Stimulated activated CD4-positive, alpha-beta T cell treated with anti-CD3 and anti-CD28 coated beads, Interleukin-15, amount 100 ng/mL, for 24 hours (primary cell): ENCODE data around the gene AP3M1.
A peak's percentile ranks its signal among the peaks of the same experiment; 100 is the strongest.

ENCODE experiments used
- DNase-seq: peaks from one replicate; pipeline ENCODE4 v3.0.0-alpha.2; 2020

The AP3M1 gene

GRCh38 chr10:74110120-74110519 lies 40.5 kb downstream of the AP3M1 start:
- no peak for DNase-seq

DNA sequence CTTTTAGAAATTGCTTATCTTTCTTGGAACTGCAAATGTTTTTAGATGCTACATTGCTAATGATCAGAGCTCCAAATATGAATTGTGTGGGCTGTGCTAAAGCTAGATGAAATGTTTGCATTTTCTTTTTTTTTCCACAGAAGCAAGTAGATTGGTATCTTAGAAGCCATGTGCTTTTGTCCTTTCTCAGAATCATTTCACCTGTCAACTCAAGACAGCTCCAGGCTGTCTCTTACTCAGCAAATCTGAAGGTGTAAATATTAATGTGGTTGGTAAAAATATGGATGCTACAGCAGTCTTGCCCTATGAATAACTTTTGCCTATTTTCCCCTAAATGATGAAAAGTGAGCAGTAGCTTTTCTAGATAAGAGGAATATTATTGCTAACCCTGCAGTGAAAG lies 41.2 kb downstream of the AP3M1 start:
- no peak for DNase-seq

- no peak for DNase-seq
Measured at GRCh38 chr10:74107391-74107790, 43.2 kb downstream of the AP3M1 start.

GRCh38 chr10:74104996-74105395 lies 45.6 kb downstream of the AP3M1 start:
- DNase-seq = no peak

GRCh38 chr10:74104480-74104879 lies 46.1 kb downstream of the AP3M1 start:
- no peak for DNase-seq

GRCh38 chr10:74103560-74104258 lies 46.9 kb downstream of the AP3M1 start:
- DNase-seq = no peak

- DNase-seq = no peak
Measured at GRCh38 chr10:74099836-74100235, 50.8 kb downstream of the AP3M1 start.

GRCh38 chr10:74099420-74099819 lies 51.2 kb downstream of the AP3M1 start:
- no peak for DNase-seq

GRCh38 chr10:74097776-74098175 lies 52.9 kb downstream of the AP3M1 start:
- no peak for DNase-seq

DNA sequence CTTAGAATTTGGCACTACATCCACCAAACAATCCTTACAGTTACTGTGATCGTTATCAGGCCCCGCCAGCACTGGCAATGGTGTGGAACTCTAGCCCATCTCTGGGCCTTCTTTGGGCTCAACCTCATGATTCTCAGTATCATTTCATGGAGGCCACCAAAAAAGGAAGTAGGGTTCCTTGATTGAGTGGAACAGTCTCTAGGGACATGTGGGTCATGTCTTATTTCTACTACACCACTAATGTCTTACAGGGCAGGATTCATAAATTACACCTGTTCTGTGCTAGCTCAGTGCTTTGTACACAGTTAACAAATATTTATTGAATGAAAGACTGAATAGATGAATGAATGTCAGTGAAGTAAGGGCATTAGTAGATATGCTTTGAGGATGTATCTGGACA lies 53.9 kb downstream of the AP3M1 start:
- no peak for DNase-seq

GRCh38 chr10:74094231-74094630 lies 56.4 kb downstream of the AP3M1 start:
- no peak for DNase-seq

- no peak for DNase-seq
Measured at GRCh38 chr10:74093530-74094164, 57.0 kb downstream of the AP3M1 start.

DNA sequence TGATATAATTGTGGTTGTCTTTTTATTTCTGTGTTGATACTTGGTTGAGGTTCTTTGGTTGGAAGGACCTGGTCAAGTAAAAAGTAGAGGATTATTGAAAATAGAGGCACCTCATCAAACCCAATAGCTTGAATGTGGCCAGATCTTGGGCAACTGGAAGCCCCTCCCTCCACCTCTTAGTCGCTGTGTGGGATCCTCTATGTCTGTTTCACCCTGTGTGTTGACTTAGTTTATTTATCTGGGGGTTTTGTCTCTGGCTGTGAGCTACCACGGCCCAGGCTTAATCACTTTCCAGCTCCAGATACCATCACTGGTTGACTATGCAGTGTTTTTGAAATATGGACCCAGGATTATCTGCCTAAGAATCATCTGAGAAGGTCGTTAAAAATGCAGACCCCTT lies 58.3 kb downstream of the AP3M1 start:
- no peak for DNase-seq

DNA sequence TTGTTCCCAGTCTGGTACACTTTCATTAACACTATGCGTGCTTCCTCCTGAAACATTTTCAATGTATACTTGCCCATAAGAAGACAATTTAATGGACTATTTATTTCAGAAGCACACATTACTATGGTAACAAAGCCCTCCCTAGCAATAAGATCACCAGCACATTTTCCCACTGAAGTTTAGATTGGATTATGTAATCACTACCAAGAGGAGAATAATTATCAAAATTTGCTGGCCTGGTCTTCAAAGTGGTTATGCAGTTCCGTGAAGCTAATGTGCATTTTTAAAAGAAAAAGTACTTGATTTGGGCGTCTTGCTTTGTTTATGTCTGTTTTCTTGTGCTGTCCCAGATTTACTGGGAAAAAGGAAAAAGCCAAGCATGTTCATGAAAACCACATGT lies 61.9 kb downstream of the AP3M1 start:
- DNase-seq = no peak

GRCh38 chr10:74086317-74086716 lies 64.3 kb downstream of the AP3M1 start:
- no peak for DNase-seq

- no peak for DNase-seq
Measured at GRCh38 chr10:74084955-74085354, 65.7 kb downstream of the AP3M1 start.

GRCh38 chr10:74083304-74083703 lies 67.3 kb downstream of the AP3M1 start:
- DNase-seq = no peak

- DNase-seq = no peak
Measured at GRCh38 chr10:74081941-74082718, 68.5 kb downstream of the AP3M1 start.

DNA sequence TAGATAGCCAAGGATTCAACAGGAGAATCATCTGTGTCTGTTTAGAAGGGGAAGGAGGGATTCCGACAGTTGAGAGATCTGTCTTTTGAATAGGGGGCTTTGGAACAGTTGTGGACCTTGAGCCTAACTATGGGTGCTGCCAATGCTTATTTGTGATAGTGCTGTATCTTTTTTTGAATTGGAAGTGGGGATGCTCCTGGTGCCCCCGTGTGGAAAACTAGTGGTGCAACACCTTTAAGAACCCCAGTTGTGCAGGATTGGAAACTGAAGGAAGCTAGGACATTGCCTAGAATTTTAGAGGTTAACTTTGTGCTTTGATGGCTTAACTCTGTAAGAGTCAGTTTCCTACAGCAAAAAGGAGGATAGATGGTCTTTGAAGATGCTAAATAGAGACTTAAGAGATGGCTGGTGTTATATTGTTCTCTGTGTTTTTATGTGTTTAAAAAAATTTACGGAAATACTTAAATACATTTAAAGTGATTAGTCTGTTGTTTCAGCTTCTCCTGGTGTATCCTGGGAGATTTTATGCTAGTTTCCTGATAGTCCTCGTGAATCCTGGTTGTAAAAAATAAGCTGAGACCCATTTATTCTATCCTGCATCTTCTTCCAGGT lies 69.3 kb downstream of the AP3M1 start:
- peak; percentile 52 for DNase-seq

DNA sequence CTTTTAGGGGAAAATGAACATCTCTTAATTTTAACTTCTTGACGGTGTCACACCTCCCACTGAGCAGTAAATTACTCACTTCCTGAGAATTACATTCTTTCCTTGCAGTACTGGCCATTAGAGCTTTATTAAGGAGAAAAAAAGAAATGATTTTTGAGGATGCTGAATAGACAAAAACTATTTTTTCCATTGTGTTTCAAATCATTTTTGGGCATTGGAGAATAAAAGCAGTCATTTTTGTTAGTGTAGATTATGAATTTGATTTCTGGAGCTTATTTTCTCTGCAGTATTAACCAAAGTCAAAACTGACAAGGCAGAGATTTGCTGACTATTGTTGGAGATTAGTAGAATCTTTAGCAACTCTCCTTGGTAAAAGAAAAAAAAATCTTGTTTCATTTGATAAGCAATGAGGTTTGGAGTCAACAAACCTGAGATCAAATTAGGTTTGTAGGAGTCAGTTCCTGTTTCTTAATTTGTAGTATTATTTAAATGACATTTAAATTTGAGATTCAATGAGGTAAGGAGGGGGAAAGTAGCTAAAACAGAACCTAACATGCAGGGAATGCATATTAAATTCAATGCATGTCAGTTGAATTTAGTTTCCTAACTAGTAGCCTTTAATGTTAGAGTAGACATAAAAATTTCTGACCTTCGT lies 70.6 kb downstream of the AP3M1 start:
- DNase-seq = no peak

GRCh38 chr10:74079028-74079935 lies 71.3 kb downstream of the AP3M1 start:
- no peak for DNase-seq

GRCh38 chr10:74078037-74078436 lies 72.6 kb downstream of the AP3M1 start:
- peak; percentile 68 for DNase-seq
